ENCODE results near the gene FAM193B. TPM values are rescaled to one million over a fixed set of nuclear protein-coding genes. Genes with fewer than 3 reads are reported as not detected.
"Not testable (repeated sequence)": the region's sequence is repeated elsewhere in the genome, so short reads cannot be mapped to it uniquely, and the experiment has no call there.

The FAM193B gene
- total RNA-seq, 1 donor from 2014 or later: 227 TPM

- Mint-ChIP-seq H3K9me3 (ENCODE audit: unreplicated experiment) (peaks cover 4% of the 10 kb centered on the region), H3K36me3 (ENCODE audit: unreplicated experiment) (no peaks in the 10 kb centered on the region), H3K27ac (ENCODE audit: unreplicated experiment) (peak overlapping the region; percentile 34), H3K4me1 (ENCODE audit: low read depth, unreplicated experiment) (peaks cover 3% of the 10 kb centered on the region), H3K4me3 (ENCODE audit: unreplicated experiment) (peak overlapping the region; percentile 68), H3K27me3 (ENCODE audit: unreplicated experiment) (no peaks in the 10 kb centered on the region)
- no peak for DNase-seq
- no peak for TF ChIP-seq CTCF (IDR thresholded peaks at IDR 0.05; ENCODE audit: partially characterized antibody, unreplicated experiment)
Observed at GRCh38 chr5:177568326-177568725, 14.0 kb upstream of the FAM193B start.

- H3K36me3 Mint-ChIP-seq (ENCODE audit: unreplicated experiment): peaks cover 6% of the 10 kb centered on the region
- no peak for DNase-seq
- peaks cover 6% of the 10 kb centered on the region for H3K9me3 Mint-ChIP-seq (ENCODE audit: unreplicated experiment)
- H3K27ac Mint-ChIP-seq (ENCODE audit: unreplicated experiment): no peak overlapping the region
- TF ChIP-seq CTCF (IDR thresholded peaks at IDR 0.05; ENCODE audit: partially characterized antibody, unreplicated experiment): no peak
- peaks cover 3% of the 10 kb centered on the region for H3K27me3 Mint-ChIP-seq (ENCODE audit: unreplicated experiment)
- no peak overlapping the region for H3K4me3 Mint-ChIP-seq (ENCODE audit: unreplicated experiment)
- peaks cover 3% of the 10 kb centered on the region for H3K4me1 Mint-ChIP-seq (ENCODE audit: low read depth, unreplicated experiment)
Observed at GRCh38 chr5:177565046-177565445, 10.7 kb upstream of the FAM193B start.

GRCh38 chr5:177559446-177559941 lies 5.1 kb upstream of the FAM193B start:
- H3K36me3 Mint-ChIP-seq (ENCODE audit: unreplicated experiment): peaks cover 13% of the 10 kb centered on the region
- H3K27ac Mint-ChIP-seq (ENCODE audit: unreplicated experiment): peak overlapping the region; percentile 81
- not testable (repeated sequence) for H3K4me3 Mint-ChIP-seq (ENCODE audit: unreplicated experiment); DNase-seq; H3K9me3 Mint-ChIP-seq (ENCODE audit: unreplicated experiment)
- peaks cover 16% of the 10 kb centered on the region for H3K27me3 Mint-ChIP-seq (ENCODE audit: unreplicated experiment)
- peaks cover 16% of the 10 kb centered on the region for H3K4me1 Mint-ChIP-seq (ENCODE audit: low read depth, unreplicated experiment)

- TF ChIP-seq CTCF (IDR thresholded peaks at IDR 0.05; ENCODE audit: partially characterized antibody, unreplicated experiment): no peak
- H3K9me3 Mint-ChIP-seq (ENCODE audit: unreplicated experiment): peaks cover 8% of the 10 kb centered on the region
- peaks cover 18% of the 10 kb centered on the region for H3K4me1 Mint-ChIP-seq (ENCODE audit: low read depth, unreplicated experiment)
- no peak for DNase-seq
- H3K4me3 Mint-ChIP-seq (ENCODE audit: unreplicated experiment): peak overlapping the region; percentile 23
- peaks cover 13% of the 10 kb centered on the region for H3K36me3 Mint-ChIP-seq (ENCODE audit: unreplicated experiment)
- H3K27ac Mint-ChIP-seq (ENCODE audit: unreplicated experiment): peak overlapping the region; percentile 77
- peaks cover 18% of the 10 kb centered on the region for H3K27me3 Mint-ChIP-seq (ENCODE audit: unreplicated experiment)
Observed at GRCh38 chr5:177557796-177558195, 3.4 kb upstream of the FAM193B start.

GRCh38 chr5:177557041-177557647 lies 2.8 kb upstream of the FAM193B start:
- DNase-seq: no peak
- no peak for TF ChIP-seq CTCF (IDR thresholded peaks at IDR 0.05; ENCODE audit: partially characterized antibody, unreplicated experiment)
- H3K27ac Mint-ChIP-seq (ENCODE audit: unreplicated experiment): peak overlapping the region; percentile 77

More at GRCh38 chr5:177557041-177557647, 2.8 kb upstream of the FAM193B start:
- Mint-ChIP-seq H3K4me1 (ENCODE audit: low read depth, unreplicated experiment) (peaks cover 24% of the 10 kb centered on the region), H3K36me3 (ENCODE audit: unreplicated experiment) (peaks cover 13% of the 10 kb centered on the region), H3K27me3 (ENCODE audit: unreplicated experiment) (peaks cover 20% of the 10 kb centered on the region), H3K4me3 (ENCODE audit: unreplicated experiment) (no peak overlapping the region), H3K9me3 (ENCODE audit: unreplicated experiment) (peaks cover 9% of the 10 kb centered on the region)
